ENCODE measurements around the gene TRIO. TPM values are rescaled to one million over a fixed set of nuclear protein-coding genes. Genes with fewer than 3 reads are reported as not detected.

The TRIO gene
- total RNA-seq = 74.8 and 190 TPM in 2 replicates

DNA sequence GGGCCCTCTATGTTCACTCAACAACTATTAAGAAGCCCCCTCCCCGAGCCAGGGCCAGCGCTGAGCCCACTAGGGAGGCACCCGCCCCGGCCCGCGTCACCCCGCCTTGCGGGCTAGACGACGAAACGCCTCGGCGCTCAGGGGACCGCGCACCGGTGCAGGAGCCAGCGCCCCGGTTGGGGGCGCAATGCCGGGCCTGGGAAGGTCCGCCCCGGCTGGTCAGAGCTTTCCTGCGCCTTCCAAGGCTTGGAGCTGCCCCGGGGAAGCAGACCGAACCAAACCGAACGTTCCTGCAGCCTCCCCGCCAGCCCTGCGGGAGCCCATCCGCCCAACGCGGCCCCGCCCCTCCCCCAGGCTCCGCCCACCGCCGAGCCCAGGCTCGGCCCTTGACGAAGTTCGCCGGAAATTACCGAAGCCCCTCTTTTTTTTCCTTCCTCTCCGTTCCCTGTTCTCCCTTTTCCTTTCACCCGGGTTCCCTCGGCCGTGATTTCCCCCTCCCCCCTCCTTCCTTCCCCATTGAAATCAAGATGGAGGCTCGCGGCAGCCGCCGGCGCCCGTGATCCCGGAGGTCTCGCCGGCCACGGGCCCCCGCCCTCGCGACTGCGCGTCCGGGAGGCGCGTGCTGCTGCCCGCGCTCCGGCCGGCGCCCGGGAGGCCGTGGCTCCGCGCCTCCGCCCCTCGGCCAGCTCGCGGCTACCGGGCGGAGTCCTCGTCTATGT lies at the start of gene TRIO:
TRIO (plus strand) TSS at position 516 of the 719 bp plus-strand sequence. CDS start 384 bp downstream, outside the sequence.

Other genes with a start within 250 kb of the TRIO start
- gene DNAH5, start 198.7 kb upstream of the TRIO start, total RNA-seq = 0.77 TPM in 1 of 2 replicates, not detected in the other